Common myeloid progenitor, CD34-positive (primary cell): Measurements from ENCODE around the gene DPP9.

Source experiments
- CTCF ChIA-PET: fragments of 350-600 bp; sonication (Branson Sonifier 250); formaldehyde crosslinking; loops from one replicate; lab custom pipeline; 2021; ENCODE audit warnings: antibody characterized with exemption; lab: Charles Lee
- POLR2A ChIA-PET: fragments of 350-600 bp; sonication (Branson Sonifier 250); formaldehyde crosslinking; loops from one replicate; lab custom pipeline; 2021; ENCODE audit warnings: antibody characterized with exemption; lab: Charles Lee
- DNase-seq, 3 donors: peaks; one replicate each; pipeline versions ENCODE4 v3.0.0 to v3.0.0-alpha.2; 2013
- H3K27ac ChIP-seq, 2 experiments: 1 replicate in 1 of 2; 2 replicates in 1 of 2; pipeline ENCODE4 v1.7.0; 2013; ENCODE audit warnings: inconsistent platforms in 2 of 2, low read length in 2 of 2, mild to moderate bottlenecking in 2 of 2, low read depth in 1 of 2, moderate library complexity in 1 of 2; ENCODE audit not compliant: severe bottlenecking in 2 of 2, insufficient read depth in 1 of 2, poor library complexity in 1 of 2
- H3K27me3 ChIP-seq, 5 experiments: replicated peaks in 2 of 5; 1 replicate in 3 of 5; 2 replicates in 2 of 5; pipeline versions ENCODE4 v1.6.1 to v1.7.0; 2013; ENCODE audit warnings: low read length in 4 of 5, mild to moderate bottlenecking in 2 of 5, moderate library complexity in 2 of 5, inconsistent platforms in 1 of 5; ENCODE audit not compliant: insufficient read depth in 5 of 5, control insufficient read depth in 4 of 5
- H3K36me3 ChIP-seq, 4 experiments: 1 replicate in 2 of 4; 2 replicates in 2 of 4; pipeline versions ENCODE4 v1.6.1 to v1.7.0; 2013; ENCODE audit warnings: low read length in 3 of 4, control low read depth in 1 of 4, mild to moderate bottlenecking in 1 of 4; ENCODE audit not compliant: control insufficient read depth in 4 of 4, insufficient read depth in 4 of 4
- H3K4me1 ChIP-seq, 4 experiments: 1 replicate in 3 of 4; 2 replicates in 1 of 4; pipeline versions ENCODE4 v1.6.1 to v1.7.1; 2013; ENCODE audit warnings: low read length in 3 of 4, mild to moderate bottlenecking in 3 of 4, control low read depth in 1 of 4, inconsistent platforms in 1 of 4, moderate library complexity in 1 of 4; ENCODE audit not compliant: control insufficient read depth in 4 of 4, insufficient read depth in 4 of 4; ENCODE audit errors: control extremely low read depth in 1 of 4
- H3K4me3 ChIP-seq, 7 experiments: 1 replicate in 4 of 7; 2 replicates in 3 of 7; pipeline versions ENCODE4 v1.5.1 to v1.7.0; 2013; ENCODE audit warnings: mild to moderate bottlenecking in 7 of 7, low read length in 6 of 7, moderate library complexity in 6 of 7, inconsistent platforms in 2 of 7, low read depth in 2 of 7, control low read depth in 1 of 7; ENCODE audit not compliant: insufficient read depth in 4 of 7, control insufficient read depth in 1 of 7; ENCODE audit errors: extremely low read depth in 1 of 7
- H3K9me3 ChIP-seq, 5 experiments: 1 replicate in 4 of 5; 2 replicates in 1 of 5; pipeline versions ENCODE4 v1.6.1 to v1.7.1; 2013; ENCODE audit warnings: low read length in 4 of 5, mild to moderate bottlenecking in 2 of 5, inconsistent platforms in 1 of 5, low read depth in 1 of 5, moderate library complexity in 1 of 5; ENCODE audit not compliant: control insufficient read depth in 4 of 5, insufficient read depth in 2 of 5; ENCODE audit errors: control extremely low read depth in 1 of 5
- WGBS: methylation state at CpG from one replicate; pipeline ENCODE4 v1.1.5; 2013; ENCODE audit not compliant: insufficient coverage; 5-methylcytosine and 5-hydroxymethylcytosine counted together

The DPP9 gene

GRCh38 chr19:4760285-4760650 lies 36.6 kb upstream of the DPP9 start:
- Histone ChIP-seq H3K9me3 (peaks cover 0 to 8% (median 0%) of the 10 kb centered on the region in 5 experiments), H3K4me1 (peaks cover 0 to 13% (median 11%) of the 10 kb centered on the region in 4 experiments), H3K4me3 (peak overlapping the region in 6 of 7 experiments; percentile 23 to 62 (median 49)), H3K27ac (no peak overlapping the region), H3K27me3 (peaks cover 0 to 42% (median 6%) of the 10 kb centered on the region in 5 experiments), H3K36me3 (no peaks in the 10 kb centered on the region)
- DNase-seq, result no peak
- POLR2A ChIA-PET, result no interaction called here
- WGBS, result 58% methylated on average over 3 of the region's 10 CpGs
- CTCF ChIA-PET, result interaction anchor here (0.7 kb wide), 1 partner anchor 41 kb away, joined by 3 read pairs; no protein-coding TSS in a partner anchor

- H3K27me3 ChIP-seq, result peaks cover 0 to 42% (median 6%) of the 10 kb centered on the region in 5 experiments
- 2% methylated on average over 26 of the region's 53 CpGs for WGBS
- H3K27ac ChIP-seq, result no peak overlapping the region
- ChIA-PET POLR2A (no interaction called here), CTCF (no interaction called here)
- DNase-seq, result peak; percentile 85 to 90 (median 89)
- H3K9me3 ChIP-seq, result peaks cover 0 to 8% (median 0%) of the 10 kb centered on the region in 5 experiments
- H3K4me1 ChIP-seq, result peaks cover 0 to 13% (median 11%) of the 10 kb centered on the region in 4 experiments
- peak overlapping the region in 6 of 7 experiments; percentile 23 to 62 (median 49) for H3K4me3 ChIP-seq
- H3K36me3 ChIP-seq, result no peaks in the 10 kb centered on the region
Observed at GRCh38 chr19:4759388-4760284, 36.0 kb upstream of the DPP9 start.

GRCh38 chr19:4758659-4759058 lies 35.0 kb upstream of the DPP9 start:
- CTCF ChIA-PET, result no interaction called here
- 82% methylated on average over 3 of the region's 5 CpGs for WGBS
- Histone ChIP-seq H3K27ac (no peak overlapping the region), H3K36me3 (no peaks in the 10 kb centered on the region), H3K4me1 (peaks cover 0 to 13% (median 11%) of the 10 kb centered on the region in 4 experiments), H3K9me3 (peaks cover 0 to 8% (median 0%) of the 10 kb centered on the region in 5 experiments), H3K27me3 (peaks cover 0 to 37% (median 6%) of the 10 kb centered on the region in 5 experiments), H3K4me3 (no peak overlapping the region)
- DNase-seq, result no peak
- POLR2A ChIA-PET, result no interaction called here

- H3K4me3 ChIP-seq, result no peak overlapping the region
- no peak overlapping the region for H3K27ac ChIP-seq
- 100% methylated on average over 2 of the region's 4 CpGs for WGBS
- no peak for DNase-seq
- no peaks in the 10 kb centered on the region for H3K36me3 ChIP-seq
- H3K9me3 ChIP-seq, result peaks cover 0 to 8% (median 0%) of the 10 kb centered on the region in 5 experiments
- CTCF ChIA-PET, result no interaction called here
- peaks cover 0 to 13% (median 11%) of the 10 kb centered on the region in 4 experiments for H3K4me1 ChIP-seq
- H3K27me3 ChIP-seq, result peaks cover 0 to 31% (median 4%) of the 10 kb centered on the region in 5 experiments
- POLR2A ChIA-PET, result no interaction called here
Observed at GRCh38 chr19:4758082-4758481, 34.4 kb upstream of the DPP9 start.

- 80% methylated on average over 3 of the region's 7 CpGs for WGBS
Observed at GRCh38 chr19:4755459-4755858, 31.8 kb upstream of the DPP9 start.

GRCh38 chr19:4754248-4754647 lies 30.6 kb upstream of the DPP9 start:
- WGBS, result 0% methylated on average over 1 of the region's 6 CpGs

More at GRCh38 chr19:4755459-4755858, 31.8 kb upstream of the DPP9 start:
- no peak for DNase-seq
- Histone ChIP-seq H3K36me3 (no peaks in the 10 kb centered on the region), H3K27ac (no peak overlapping the region), H3K4me3 (no peak overlapping the region), H3K4me1 (peaks cover 0 to 12% (median 11%) of the 10 kb centered on the region in 4 experiments), H3K27me3 (peaks cover 0 to 13% (median 0%) of the 10 kb centered on the region in 5 experiments), H3K9me3 (peaks cover 0 to 8% (median 0%) of the 10 kb centered on the region in 5 experiments)
- ChIA-PET CTCF (no interaction called here), POLR2A (no interaction called here)

More at GRCh38 chr19:4754248-4754647, 30.6 kb upstream of the DPP9 start:
- Histone ChIP-seq H3K27me3 (peaks cover 0 to 13% (median 0%) of the 10 kb centered on the region in 5 experiments), H3K27ac (no peak overlapping the region), H3K36me3 (no peaks in the 10 kb centered on the region), H3K4me1 (peaks cover 0 to under 1% (median under 1%) of the 10 kb centered on the region in 4 experiments), H3K4me3 (no peak overlapping the region), H3K9me3 (peaks cover 0 to 8% (median 0%) of the 10 kb centered on the region in 5 experiments)
- CTCF ChIA-PET, result interaction anchor here (1.1 kb wide), 1 partner anchor 13 kb away, joined by 3 read pairs; no protein-coding TSS in a partner anchor
- peak; percentile 28 to 73 (median 69) for DNase-seq
- POLR2A ChIA-PET, result no interaction called here
